ENCODE results near the gene TAF6L.

GRCh38 chr11:62732830-62733229 is 38.4 kb upstream of the TAF6L start:
- TF ChIP-seq CTCF (IDR thresholded peaks at IDR 0.05) (peak in 2 of 4 donors; percentile 14 to 17), POLR2A (IDR thresholded peaks at IDR 0.05) (no peak)
